Activated T-cell treated with anti-CD3 and anti-CD28 coated beads for 1 hour (primary cell): ENCODE data around the gene CDC42EP5.
"Not testable (repeated sequence)": the region's sequence is repeated elsewhere in the genome, so short reads cannot be mapped to it uniquely, and the experiment has no call there.

ENCODE experiments used
- DNase-seq: peaks from one replicate; pipeline ENCODE4 v3.0.0-alpha.2; 2020; ENCODE audit warnings: low read depth

The CDC42EP5 gene, protein sequence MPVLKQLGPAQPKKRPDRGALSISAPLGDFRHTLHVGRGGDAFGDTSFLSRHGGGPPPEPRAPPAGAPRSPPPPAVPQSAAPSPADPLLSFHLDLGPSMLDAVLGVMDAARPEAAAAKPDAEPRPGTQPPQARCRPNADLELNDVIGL

DNA sequence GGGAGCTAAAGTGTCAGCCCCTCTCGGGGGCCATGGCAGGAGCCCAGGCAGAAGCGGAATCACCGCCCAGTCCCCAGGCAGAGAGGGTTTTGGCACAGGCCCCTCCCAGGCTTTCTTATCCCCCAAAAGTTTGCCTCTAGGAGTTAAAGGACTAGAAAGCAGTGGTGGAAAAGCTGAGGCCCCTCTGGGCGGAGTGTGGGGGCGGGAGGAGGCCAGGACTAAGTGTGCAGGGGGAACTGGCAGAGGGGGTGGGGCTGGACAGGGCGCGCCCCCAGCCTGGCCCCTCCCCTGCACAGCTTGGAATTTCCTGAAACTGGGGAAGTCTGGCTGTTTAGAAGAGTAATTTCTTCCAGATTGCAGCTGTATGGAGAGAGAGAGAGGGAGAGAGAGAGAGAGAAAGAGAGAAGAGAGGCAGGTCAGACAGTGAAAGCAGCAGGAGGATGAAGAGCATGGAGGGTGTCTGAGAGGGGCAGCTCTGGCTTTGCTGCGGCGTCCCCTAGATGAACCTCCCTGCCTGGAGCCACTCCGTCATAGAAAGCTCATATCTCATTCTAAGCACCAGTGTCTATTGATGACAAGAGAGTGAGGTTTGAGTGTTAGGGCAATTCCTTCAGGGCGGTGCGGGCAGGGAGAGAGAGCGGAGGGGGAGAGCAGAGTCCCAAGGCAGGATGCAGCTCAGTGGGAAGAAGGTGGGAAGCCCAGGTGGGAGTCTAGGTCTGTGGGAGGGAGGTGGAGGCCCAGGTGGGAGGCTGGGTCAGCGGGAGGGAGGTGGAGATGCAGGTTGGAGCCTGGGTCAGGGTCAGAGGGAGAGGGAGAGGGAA, at the start of gene CDC42EP5:
CDC42EP5 (minus strand) TSS at position 226 of the 821 bp plus-strand sequence. CDS start 7,749 bp downstream, outside the sequence.
- no peak for DNase-seq

DNA sequence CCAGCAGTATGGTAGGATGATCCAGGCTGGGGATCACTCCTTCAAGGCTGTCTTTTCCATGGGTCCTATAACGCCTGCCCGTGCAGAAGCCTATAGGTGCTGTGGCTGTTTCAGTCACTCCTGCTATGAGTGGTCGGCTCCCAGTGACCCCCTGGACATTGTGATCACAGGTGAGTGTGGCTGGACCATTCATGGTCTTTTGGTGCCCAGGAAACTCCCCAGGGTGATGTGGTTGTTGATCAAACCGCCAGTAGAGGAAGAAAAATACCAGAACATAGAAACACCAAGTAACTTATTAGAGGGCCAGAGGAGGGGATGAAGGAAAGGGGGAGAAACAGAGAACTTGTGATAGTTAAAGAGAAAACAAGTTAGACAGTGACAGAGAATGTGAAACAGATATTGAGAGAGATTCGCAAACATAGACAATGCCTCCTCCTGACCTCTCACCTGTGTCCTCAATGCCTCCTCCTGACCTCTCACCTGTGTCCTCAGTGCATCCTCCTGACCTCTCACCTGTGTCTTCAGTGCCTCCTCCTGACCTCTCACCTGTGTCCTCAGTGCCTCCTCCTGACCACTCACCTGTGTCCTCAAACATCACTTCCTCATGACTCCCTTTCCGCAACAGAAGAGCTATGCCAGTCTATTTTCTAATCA, 48.9 kb upstream of the CDC42EP5 start:
- no peak for DNase-seq

DNA sequence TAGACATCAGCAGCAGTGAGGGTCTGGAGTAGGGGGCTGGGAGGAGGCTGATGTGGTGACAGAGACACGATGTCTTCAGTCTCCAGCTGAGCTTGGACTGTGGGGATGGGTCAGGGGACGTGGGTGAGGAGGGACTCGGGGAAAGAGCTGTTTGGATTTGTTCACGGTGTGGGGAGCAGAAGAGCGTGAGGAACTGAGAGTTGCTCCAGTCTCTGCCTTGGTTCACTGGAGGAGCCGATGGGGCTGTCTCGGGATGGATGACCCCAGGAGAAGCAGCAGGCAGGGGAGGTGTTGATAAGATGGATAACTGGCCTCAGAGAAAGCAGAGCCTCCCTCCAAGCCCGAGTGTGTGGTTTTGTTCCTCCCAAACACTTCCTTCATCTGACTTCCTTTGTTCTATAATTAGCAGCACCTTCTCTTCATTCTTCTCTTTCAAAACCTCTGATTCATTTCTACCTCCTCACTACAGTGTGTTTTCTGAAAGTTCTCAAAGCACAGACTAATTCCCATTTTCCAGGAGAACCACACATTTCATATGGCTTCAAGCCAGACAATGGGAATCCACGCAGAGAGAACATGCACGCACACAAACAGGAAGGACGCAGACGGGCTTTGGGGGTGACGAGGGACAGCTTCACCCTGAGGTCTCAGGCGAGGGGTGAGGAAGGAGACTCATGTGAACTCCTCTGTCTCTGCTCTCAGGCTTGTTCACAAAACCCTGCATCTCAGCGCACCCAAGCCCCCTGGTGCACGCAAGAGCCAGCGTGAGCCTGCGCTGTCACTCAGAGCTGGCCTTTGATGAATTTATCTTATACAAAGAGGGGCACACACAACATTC, 48.1 kb upstream of the CDC42EP5 start:
- DNase-seq: no peak

DNA sequence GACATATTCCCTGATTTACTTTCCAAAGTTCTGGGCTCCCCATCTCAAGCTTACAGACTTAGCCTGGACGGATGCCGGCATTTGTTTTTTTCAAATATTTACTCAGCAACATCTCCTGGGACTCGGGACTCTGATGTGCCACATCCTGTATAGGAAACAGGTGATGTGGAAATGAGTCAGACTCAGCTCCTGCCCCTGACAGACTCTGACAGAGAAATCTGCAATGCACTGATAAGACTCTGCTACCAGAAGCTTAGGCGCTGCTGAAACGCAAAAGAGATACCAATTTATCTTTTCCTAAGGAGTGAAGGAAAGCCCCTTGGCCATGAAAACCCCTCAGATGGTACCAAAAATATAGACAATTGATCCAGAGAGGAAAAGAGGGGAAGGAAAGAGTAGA, 45.7 kb upstream of the CDC42EP5 start:
- DNase-seq: no peak

DNA sequence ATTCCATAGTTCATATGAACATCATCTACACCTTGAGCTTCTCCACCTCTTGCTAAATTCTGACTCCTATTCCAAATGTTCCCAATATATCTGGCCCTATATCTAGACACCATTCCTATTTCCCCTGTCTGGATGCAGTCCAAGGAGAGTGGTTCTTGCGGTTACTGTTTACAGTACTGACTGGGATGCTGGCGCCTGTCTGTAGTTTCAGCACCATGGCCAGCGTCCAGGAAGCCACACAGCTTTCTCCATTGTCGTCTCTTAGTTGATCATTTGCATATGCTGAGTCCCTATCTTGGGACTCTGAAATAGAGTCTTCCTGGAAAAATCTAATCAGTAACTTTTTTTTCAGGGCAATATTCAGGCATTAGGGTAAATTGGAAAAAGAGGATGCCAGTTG, 44.4 kb upstream of the CDC42EP5 start:
- peak; percentile 40 for DNase-seq

DNA sequence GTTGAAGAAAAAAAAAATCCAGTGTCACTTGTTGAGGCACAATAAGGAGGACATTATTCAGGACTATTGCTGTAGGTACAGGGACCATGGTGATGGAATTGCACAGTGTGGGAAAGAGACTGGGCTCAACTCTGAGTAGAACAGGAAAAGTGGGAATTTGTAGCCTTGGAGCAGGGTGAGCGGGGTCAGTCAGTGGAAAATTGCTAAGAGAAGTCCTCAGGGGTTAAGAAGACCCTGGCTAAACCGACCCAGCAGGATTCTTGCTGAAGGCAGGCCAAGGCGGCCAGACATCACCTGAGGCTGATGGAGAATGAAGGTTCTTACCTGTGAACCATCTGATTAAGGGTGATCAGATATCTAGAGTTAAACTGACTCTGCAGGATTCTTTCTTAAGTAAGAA, 42.1 kb upstream of the CDC42EP5 start:
- no peak for DNase-seq

DNA sequence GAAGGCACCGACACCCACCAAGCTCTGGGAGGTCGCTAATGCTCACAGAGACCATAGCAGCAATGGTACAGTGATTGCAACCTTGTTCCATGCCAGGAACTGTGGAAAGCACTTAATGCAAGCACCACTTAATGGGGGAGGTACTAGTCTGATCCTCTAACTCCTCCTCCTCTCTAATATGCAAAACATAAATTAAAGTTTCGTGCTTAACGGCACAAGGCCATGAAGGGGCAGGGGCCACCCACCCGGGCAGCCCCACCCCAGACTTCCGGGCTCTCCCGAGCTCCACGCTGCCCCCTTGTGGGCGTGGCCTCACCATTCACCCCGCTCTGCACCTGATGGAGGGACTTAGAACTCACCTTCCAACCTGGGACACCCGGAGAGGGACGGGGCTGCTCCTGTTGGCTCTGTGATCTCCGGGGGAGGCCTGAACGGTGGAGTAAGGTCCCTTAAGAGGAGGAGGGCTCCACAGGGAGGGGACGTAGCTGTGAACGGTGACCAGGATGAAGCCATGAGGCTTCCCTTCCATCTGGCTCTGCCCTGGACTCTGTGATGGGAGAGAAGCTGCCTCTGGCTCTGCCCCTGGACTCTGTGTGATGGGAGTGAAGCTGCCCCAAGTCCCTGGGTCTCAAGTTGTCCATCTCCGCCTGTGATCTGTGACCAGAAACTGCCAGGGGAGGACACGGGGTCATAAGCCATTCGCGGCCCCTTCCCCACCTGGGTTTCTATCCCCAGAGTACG, 36.3 kb upstream of the CDC42EP5 start:
- DNase-seq: not testable (repeated sequence)

DNA sequence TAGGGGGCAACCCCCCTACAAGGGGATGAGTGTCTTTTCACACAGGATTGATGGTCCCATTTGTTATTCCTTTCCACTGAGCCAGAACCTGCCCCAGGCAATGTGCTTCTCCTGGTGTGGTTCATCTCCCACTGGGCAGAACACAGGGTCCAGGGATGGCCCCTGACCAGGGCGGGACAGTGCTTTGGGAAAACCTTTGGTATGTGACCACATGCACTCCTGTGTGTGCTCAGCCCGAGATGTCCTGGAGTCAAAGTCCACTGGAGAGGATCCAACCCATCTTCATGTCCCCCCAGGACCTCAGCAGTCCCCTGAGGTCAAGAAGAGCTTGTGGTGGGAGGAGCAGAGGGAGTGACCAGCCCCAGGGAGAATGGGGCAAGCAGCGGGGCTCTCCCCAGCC, 35.4 kb upstream of the CDC42EP5 start:
- DNase-seq: not testable (repeated sequence)

DNA sequence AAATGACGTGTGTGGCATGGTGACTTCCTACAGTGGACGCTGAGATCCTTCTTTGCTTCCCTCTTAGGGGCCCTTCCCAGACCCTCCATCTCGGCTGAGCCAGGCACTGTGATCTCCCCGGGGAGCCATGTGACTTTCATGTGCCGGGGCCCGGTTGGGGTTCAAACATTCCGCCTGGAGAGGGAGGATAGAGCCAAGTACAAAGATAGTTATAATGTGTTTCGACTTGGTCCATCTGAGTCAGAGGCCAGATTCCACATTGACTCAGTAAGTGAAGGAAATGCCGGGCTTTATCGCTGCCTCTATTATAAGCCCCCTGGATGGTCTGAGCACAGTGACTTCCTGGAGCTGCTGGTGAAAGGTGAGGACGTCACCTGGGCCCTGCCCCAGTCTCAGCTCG, 34.7 kb upstream of the CDC42EP5 start:
- no peak for DNase-seq

DNA sequence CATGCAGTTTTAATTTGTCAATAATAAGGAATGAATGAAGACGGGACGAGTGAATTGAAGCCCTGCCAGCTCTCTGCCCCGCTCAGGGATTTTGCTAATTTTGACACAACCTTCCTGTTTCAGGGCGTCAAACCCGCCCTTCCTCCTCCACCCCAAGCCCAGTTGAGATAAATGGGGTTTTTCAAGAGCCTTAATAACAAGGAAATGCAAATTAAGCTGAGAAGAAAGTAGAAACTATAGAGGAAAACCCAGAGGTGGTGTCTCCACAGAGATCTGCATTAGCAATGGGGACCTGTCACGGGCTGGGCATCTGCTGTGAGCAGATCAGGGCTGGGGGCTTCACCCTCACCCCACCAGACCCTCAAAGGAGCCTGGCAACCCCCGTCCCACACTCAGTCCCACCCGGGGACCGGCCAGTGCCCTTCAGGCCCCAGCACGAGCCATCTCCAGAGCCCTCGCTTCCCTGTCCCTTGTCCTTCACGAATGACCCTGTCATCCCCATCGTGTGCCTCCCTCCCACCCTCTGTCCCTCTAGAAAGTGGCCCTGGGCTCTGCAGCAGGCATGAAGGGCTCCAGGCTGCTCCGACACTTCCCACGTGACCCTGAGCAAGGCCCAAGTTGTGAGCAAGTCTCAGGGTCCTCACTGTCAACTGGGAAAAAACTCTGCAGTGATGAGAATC, 34.1 kb upstream of the CDC42EP5 start:
- DNase-seq: not testable (repeated sequence)

DNA sequence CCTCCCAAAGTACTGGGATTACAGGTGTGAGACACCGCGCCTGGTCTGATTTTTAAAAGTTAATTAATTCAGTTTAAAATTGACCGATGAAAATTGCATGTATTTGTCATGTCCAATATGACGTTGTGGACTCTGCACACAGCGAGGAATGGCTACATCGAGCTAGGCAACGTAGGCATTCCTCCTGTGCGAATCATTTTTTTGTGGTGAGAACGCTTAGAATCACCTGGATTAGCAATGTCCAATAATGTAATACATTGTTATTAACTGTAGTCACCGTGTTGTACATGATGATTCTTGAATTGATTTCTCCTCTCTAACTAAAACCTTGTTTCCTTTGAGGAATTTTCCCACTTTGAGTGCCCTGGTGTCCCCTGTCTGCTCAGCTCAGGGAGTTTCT, 33.0 kb upstream of the CDC42EP5 start:
- DNase-seq: no peak

DNA sequence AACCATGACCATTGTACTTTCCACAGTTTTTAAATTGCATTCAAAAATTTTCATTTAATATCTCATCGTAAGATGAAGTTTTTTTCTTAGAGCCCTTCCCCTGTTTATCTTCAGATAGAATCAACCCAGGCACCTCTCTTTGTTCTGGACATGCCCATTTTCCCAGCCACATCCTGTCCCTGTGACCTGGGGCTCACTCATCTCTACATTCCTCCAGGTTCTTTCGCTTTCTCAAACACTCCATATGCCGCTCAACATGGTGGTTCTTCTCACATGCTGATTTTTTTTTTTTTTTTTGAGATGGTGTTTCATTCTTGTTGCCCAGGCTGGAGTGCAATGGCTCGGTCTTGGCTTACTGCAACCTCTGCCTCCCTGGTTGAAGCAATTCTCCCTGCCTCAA, 32.4 kb upstream of the CDC42EP5 start:
- DNase-seq: not testable (repeated sequence)

DNA sequence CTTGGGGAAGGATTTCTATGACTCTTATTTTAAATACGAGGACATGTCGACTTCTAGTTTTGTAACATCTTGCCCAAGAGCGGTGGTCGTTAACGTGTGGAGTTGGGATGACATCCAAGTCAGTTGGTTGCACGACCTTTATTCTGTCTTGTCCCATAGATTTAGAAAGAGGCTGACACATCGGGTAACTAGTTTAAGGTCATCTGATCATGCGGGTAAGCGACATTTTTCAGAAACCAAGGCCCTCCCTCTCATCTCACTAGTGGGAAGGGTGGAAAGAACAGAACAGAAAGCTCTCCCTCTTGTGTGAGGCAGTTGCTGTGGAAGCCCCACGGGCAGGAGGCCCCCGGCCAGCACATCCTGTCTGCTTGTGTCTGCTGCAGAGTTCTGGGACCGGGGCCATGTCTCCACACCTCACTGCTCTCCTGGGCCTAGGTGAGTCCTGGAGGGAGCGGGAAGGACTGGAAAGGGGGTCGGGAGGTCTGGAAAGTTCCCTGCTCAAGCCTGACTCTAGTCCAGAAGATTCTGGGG, 29.5 kb upstream of the CDC42EP5 start, which contains the start of gene LAIR2:
LAIR2 (plus strand) TSS at position 314 of the 531 bp plus-strand sequence; CDS start at position 402, 88 bp downstream.
- no peak for DNase-seq

DNA sequence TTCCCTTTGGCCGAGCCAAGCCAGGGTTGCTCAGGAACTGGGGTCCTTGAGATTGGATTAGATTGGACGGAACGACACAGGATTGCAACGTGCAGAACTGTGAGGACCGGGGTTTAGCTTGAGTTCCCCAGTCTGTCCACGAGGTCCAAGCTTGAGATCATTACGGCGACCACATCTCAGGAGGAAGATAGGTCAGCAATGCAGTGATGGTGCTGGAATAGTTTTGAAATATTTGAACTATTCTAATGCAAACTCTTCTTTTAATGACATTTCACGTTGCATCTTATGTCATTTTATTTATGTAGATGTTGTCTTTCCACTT, 25.3 kb upstream of the CDC42EP5 start:
- not testable (repeated sequence) for DNase-seq

DNA sequence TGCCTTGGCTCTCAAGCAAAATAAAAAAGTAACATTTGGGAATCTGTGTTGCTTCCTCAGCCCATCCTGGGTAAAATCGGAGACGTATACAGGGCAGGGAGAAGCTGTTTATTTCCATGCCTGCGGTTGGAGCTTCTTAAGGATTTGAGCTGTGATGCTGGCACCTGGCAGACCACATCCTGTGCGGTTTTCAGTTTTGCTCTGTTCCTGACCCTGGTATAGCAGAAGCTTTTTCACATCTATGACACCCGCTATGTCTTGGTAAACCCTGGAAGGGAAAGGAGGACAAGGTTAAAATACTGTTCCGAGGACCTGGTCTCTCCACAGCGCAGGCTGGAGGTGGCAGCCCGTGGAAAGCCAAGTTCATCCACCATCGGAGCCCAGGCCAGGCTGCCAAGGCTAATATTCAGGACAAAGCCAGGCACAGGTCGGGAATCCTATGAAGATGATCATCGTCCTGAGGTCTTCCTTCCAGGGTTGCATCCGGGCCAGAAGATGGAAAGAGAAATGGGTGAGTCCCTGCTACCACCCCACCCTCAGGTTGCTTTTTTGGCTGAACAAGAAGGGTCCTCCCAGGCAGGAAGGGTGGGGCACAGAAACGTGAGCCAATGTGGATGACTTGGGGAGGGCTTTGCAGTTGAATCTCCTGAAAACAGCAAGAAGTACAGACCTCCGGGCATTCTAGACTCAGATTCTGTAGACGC, 24.8 kb upstream of the CDC42EP5 start:
- DNase-seq: not testable (repeated sequence)

DNA sequence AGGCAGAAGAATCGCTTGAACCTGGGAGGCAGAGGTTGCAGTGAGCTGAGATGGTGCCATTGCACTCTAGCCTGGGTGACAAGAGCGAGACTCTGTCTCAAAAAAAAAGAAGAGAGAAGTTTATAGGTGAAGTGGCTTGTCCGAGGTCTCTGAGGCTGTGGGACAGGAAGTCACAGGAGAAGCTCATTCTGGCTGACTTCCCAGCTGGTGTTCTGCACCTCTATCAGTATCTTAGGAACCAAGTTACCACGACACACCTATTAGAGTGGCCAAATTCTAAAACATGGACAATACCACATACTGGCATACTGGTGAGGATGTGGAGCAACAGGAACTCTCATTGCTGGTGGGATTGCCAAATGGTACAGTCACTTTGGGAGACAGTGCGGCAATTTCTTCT, 22.2 kb upstream of the CDC42EP5 start:
- DNase-seq: not testable (repeated sequence)

DNA sequence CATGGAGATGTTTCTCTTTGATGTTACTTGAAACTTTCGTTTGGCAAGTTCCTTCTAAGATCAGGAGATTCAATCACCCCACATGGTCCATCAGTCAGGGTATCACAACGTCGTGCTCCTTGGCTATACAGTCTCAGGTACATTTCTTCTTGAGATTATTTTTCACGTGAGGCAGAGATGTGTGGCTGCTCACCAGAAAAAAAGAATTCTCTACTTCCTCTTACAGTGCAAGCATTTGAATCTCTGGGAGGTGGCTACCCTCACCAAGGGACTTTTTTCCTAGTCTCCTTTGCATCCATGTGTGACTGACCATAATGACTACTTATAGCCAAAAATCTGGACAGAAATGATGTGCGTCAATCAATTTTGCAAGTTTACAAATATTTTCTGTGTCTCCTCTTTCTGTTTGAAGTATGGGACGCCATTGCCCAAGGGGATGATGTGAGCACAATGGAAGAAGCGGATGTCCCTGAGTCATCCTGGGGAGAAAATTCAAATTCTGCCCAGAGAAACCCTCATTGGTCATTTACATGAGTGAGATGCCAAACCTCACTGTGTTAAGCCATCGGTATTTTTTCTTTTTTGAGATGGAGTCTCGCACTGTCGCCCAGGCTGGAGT, 21.0 kb upstream of the CDC42EP5 start:
- DNase-seq: no peak

DNA sequence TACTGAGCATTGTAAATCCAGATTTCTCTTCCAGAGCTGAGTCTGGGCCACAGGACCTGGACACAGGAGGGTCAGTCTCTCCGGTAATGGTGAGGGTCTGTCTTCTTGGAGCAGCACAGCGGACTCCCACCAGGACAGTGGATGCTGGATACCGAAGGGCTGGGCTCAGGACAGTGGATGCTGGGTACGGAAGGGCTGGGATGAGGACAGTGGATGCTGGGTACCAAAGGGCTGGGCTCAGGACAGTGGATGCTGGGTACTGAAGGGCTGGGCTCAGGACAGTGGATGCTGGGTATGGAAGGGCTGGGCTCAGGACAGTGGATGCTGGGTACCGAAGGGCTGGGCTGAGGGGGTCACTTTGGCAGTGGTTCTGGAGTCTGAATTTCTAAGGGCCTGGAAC, 20.0 kb upstream of the CDC42EP5 start:
- DNase-seq: not testable (repeated sequence)

DNA sequence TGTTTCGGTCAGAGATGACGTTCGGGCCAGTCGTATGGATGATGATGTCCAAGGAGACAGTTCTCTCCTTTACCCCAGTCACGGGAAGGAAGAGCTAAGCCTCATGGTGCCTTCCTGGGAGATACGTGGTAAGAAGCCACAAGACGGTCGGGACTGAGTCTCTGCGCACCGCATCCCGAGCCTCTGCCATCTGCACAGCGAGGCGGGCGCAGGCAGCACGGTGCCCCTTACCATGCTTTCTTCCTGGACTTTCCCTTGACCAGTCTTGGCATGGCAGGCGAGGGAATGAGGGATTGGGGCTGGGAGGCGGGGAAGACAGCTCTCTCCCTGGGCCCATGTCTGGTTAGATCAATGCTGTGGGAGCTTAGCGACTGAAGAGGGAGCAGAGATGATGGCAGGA, 19.5 kb upstream of the CDC42EP5 start:
- DNase-seq: no peak

DNA sequence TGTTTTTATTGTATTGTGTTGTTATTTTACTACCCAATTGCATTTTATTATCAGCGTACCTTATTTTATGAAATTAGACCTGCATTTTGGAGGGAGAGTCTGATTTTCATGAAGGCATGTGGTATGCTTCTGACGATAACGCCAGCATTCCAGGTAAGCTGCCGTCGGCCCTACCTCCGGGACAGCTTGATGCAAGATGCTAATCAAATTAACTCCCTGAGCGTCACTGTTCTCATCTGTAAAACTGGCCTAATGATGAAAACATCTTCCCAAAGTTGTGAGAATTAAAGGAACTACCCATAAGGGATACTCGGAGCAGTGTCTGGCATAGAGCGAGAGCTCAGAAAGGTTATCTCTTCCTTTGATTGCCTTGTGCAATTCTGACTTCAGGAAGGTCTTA, 16.7 kb upstream of the CDC42EP5 start:
- no peak for DNase-seq
